Fibroblast of gingiva (primary cell): ENCODE measurements around the gene HMCES.
A peak's percentile ranks its signal among the peaks of the same experiment; 100 is the strongest.

Source experiments
- DNase-seq: peaks from one replicate; pipeline ENCODE4 v3.0.0-alpha.2; 2011; ENCODE audit warnings: low read depth

Gene HMCES

DNA sequence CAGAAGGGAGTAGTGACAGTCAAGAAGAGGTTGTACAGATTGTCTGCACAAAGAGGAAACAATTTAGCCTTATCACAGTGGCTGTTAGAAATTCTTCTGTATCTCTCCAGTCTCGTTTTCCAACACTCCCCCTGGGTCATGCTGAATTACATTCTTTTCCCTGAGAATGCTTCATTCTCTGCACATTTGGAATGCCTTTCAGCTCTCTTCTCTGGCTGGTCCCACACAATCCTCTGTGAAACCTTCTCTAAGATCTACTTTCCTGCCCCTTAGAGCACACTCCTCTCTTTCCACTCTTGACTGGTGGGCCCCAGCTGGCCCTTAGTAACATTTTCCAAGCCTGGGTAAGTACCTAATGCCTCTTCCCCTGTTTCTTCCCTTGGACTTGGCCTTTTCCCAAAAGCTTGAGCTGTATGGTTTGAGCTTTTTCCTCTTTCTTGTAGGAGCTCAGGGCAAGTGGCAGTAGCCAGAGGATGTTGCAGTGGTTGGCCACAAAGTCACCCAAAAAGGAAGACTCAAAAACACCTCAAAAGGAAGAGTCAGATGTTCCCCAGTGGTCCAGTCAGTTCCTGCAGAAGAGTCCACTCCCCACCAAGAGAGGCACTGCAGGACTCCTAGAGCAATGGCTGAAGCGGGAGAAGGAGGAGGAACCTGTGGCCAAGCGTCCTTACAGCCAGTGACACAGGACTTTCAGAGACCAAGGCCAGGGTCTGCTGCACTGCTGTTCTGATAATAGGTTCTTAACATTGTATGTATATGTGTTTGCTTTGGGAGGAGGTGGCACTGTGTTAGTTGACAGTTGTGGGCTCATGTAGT, 25.7 kb downstream of the HMCES start:
- no peak for DNase-seq

DNA sequence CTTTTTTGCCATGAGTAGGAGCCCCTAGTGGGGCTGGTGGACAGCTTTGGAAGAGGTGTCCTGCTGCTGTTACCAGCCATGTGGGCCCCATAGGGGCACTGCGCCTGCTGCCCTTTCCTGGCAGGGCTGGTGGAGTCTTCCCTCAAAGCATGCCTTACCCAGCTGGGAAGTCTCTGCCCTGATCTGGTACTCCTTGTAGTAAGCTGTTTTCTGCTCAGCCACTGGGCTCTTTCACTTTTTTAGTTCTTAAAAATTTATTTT, 26.2 kb downstream of the HMCES start:
- DNase-seq, result no peak

- DNase-seq, result peak; percentile 82
These were observed 27.0 kb downstream of the HMCES start for GRCh38 chr3:129305592-129306091.

- no peak for DNase-seq
These were observed 30.0 kb downstream of the HMCES start for GRCh38 chr3:129308636-129309035.

DNA sequence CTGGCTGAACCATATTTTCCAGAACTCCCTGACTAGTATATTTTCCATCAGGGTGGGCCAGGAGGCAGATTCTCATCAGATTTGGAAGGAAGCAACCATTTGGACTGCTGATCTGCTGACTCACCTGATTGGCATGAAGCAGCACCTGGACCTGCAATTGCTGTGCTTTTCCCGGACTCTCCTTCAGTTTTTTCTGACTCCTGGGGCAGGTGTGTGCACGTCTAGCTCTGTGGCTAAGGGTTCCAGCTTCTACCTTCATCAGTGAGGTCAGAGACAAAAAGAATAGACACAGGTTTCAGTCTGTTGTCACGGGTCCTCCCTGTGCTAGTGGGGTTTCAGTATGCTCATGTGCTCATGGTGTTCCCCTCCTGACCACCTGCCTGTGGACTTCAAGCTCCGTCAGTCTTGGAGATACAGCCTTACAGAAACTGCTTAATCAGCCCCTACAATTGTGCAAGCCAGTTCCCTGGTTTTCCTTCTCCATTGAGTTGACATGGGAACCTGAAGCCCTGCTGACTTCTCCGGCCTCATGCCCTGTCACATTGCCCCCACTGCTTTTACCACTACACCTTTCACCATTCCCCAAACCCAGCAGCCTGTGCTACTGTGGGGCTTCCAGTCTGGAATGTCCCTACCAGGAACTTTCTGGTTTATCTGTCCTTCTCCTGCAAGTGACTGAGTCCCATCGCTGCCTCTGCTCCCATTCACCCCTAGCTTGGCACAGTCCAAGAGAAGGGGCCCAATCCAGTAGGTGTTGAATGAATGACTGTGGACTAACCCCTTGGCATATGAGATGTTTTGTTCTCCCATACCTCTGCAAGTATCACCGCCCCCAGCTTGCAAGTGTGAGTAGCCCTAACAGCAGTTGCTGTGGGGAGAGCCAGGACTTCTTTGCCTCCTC, 31.7 kb downstream of the HMCES start:
- DNase-seq, result no peak

- DNase-seq, result no peak
These were observed 32.6 kb downstream of the HMCES start for GRCh38 chr3:129311054-129311902.

DNA sequence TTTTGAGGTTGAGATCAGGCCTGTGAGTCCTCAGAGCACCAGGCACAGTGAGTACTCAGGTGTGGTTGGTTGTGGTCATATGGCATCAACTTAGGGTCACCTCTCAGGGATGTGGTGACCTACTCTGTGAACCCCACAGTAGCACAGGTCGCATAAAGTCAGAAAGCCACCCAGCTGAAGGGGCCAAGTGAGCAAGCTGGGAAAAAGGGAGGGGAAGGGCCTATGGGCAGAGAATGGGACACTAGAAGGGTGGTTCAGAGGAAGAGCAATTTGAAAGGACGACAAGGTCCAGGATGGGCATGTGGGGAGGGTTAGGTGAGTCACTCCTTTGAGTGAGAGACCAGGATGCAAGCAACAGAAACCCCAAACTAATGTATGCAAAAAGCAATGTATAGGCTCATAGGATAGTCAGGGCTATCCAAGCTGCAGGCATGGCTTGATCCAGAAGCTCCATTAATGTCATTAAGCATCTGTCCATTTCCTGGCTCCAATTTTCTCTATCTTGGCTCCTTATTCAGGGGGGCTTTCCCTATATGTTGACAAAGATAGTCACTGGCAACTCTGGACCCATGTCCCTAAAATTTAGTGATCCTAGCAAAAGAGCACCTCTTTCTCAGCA, 33.5 kb downstream of the HMCES start:
- no peak for DNase-seq

GRCh38 chr3:129312671-129313414, 34.2 kb downstream of the HMCES start:
- peak; percentile 32 for DNase-seq

- DNase-seq, result peak; percentile 44
These were observed 34.7 kb downstream of the HMCES start for GRCh38 chr3:129313415-129313664.

- peak; percentile 61 for DNase-seq
These were observed 35.2 kb downstream of the HMCES start for GRCh38 chr3:129313665-129314385.

- peak; percentile 89 for DNase-seq
These were observed 35.9 kb downstream of the HMCES start for GRCh38 chr3:129314386-129315222.

DNA sequence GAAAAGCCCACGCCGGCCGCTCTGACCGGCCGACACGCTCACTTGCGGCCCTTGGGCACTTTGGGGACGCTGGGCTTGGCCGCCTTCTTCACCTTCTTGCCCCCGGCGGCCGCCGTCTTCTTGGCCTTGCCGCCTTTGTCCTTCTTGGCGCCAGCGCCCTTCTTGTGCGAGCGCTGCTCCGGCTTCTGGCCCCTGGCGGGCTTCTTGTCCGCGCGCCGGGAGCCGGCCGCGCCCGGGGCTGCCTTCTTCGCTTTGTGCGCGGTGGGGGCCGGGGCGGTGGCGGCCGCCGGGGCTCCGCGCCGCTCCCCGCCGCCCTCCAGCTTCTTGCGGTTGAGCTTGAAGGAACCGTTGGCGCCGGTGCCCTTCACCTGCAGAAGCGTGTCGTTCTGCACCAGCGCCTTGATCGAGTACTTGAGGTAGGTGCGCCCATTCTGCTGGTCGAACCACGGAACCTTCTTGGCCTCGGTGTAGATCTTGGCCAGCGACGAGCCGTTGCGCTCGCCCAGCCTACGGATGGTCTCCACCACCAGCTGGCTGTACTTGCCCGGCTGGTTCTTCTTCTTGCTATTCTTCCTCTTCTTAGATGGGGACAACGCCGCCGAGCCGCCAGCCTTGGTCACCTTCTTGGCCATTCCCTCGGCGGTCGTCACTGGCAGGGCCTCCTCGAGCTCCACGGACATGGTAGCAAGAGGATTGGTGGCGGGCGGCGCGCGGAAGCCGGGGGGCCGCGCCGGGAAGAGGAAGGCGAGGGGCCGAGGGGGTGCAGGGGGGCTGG, 36.7 kb downstream of the HMCES start:
- DNase-seq, result no peak

- no peak for DNase-seq
These were observed 37.3 kb downstream of the HMCES start for GRCh38 chr3:129315998-129316247.

DNA sequence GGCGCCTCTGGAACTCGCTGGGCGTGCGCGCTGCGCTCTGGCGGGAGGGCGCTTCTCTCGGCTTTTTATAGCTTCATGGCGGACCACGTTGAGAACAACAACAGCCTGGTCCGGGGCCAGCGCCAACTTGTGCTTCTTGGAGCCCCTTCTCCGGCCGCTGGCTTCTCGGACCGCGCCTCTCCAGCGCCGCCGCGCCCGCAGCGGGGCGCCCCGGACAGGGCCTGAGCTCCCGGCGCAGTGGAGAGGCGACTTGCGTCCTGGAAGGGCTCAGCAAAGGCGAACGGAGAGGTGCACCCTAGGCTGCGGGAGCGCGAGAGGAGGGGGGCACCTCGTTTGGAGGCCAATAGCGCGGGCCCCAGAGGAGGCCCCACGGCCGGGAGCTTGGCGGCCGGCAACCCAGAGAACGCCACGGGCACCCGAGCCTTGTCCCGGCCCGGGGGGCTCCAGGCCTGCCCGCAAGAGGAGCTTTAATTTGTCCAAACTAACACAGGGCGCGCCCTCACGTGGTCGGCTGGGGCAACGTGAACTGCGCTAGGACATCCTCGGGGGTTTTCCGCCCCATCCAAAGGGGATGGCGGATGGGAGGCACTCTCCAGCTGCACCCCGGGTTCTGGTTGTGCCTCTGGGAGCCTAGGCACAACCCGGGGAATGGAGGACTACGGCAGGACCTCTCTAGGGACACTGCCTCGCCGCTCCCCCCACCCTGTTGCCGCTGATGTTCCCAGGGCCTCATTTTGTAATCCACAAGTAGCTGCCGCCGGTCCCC, 37.8 kb downstream of the HMCES start:
- DNase-seq, result peak; percentile 79

GRCh38 chr3:129317014-129317771, 38.5 kb downstream of the HMCES start:
- no peak for DNase-seq

DNA sequence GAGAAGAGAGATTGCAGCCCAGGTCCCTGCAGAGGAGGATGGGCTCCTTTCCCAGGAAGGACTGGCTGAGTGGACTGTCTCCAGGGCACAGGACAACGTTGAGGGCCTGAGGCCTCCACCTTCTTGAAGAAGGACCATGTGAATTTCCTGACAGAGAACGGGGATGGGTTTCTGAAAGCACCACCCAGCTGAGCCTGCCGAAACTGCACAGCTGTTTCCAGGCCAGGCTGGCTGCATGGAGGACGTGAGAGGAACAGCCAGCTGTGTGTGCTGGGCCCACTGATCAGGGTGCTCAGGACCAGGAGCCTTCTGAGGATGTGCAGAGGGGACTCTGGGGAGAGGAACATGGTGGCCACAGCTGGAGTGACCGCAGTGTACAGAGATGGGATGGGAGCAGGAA, 39.2 kb downstream of the HMCES start:
- DNase-seq, result no peak

DNA sequence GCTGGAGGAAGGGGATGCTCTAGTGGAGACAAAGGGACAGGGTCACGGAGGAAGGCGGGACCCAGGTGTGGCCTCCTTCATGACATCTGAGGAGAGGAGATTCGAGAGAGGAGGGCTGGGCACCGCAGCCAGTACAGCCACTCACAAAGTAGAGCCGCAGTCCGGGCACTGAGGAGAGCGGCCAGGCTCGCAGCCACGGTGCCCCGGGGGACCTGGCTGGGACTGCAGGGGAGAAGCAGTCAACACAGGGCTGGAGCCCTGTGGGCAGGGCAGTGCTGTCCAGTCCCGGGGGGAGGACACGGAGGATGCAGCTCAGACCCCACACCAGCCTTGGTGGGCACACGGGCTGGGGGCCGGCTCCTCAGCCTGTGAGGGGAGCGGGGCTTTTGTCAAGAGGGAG, 40.3 kb downstream of the HMCES start:
- DNase-seq, result no peak

GRCh38 chr3:129320261-129320660, 41.6 kb downstream of the HMCES start:
- no peak for DNase-seq
